GM12875 (cell line): ENCODE results near the gene KLHL2.

Source experiments
- H3K4me3 ChIP-seq: one replicate; pipeline ENCODE4 v1.5.1; 2011; ENCODE audit warnings: low read depth, low read length, control low read depth
- TF ChIP-seq, protein P1 (sequence below): IDR thresholded peaks from 2 replicates; pipeline ENCODE4 v1.5.1; 2011; ENCODE audit warnings: low read depth, mild to moderate bottlenecking, control low read depth, inconsistent platforms, low read length, moderate library complexity, borderline replicate concordance; ENCODE audit not compliant: insufficient read depth

Gene KLHL2

DNA sequence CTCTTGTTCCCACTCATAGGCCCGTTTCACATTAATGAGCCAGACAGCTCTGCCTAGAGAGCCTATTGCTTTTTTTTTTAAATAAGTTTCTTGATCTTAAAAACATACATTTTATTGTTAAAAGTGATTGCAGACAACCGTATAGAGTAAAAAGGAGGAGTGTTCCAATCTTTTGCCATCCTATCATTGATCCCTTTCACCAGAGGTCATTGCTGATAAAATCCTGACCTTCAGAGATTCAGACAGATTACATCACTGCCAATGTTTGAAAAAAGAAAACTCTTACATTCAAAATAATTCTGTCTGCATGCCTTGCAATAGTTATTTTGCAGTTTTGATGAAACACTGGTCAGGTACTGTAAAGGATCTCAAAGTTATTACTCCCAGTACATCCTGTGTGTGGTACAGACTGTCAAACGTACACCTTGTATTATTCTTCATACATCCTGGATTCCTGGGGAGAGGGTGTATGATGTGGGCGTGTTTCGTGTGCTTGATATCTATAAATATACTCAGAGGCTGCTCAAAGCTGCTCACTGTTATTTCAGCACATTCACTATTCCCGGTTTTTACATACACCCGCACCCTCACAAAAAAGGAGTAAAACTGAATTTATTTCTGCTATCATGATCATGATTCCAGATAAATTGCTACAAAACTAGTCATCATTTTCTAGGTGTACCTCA lies 15.4 kb upstream of the KLHL2 start:
- H3K4me3 ChIP-seq, result no peak overlapping the region
- TF ChIP-seq, protein P1, sequence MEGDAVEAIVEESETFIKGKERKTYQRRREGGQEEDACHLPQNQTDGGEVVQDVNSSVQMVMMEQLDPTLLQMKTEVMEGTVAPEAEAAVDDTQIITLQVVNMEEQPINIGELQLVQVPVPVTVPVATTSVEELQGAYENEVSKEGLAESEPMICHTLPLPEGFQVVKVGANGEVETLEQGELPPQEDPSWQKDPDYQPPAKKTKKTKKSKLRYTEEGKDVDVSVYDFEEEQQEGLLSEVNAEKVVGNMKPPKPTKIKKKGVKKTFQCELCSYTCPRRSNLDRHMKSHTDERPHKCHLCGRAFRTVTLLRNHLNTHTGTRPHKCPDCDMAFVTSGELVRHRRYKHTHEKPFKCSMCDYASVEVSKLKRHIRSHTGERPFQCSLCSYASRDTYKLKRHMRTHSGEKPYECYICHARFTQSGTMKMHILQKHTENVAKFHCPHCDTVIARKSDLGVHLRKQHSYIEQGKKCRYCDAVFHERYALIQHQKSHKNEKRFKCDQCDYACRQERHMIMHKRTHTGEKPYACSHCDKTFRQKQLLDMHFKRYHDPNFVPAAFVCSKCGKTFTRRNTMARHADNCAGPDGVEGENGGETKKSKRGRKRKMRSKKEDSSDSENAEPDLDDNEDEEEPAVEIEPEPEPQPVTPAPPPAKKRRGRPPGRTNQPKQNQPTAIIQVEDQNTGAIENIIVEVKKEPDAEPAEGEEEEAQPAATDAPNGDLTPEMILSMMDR, result no peak

DNA sequence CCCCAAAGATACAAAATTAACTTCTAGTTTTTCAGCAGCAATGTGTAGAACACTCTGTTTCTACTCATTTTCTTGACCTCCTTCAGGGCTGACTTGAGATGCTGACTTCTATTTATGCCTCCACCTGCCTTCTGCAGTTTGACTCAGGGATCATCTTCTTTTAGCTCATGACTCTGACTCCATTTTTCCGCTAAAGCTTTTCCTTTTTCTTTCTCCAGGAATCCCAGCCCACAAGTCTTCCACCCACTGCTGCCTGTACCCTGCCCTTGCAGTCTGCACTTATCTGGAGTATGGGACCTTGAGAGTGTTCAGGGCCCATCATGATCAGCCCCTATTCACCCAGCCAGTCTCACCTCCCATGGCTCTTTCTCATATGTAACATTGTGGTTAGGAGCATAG lies 14.9 kb upstream of the KLHL2 start:
- TF ChIP-seq, protein P1, result no peak
- no peak overlapping the region for H3K4me3 ChIP-seq

DNA sequence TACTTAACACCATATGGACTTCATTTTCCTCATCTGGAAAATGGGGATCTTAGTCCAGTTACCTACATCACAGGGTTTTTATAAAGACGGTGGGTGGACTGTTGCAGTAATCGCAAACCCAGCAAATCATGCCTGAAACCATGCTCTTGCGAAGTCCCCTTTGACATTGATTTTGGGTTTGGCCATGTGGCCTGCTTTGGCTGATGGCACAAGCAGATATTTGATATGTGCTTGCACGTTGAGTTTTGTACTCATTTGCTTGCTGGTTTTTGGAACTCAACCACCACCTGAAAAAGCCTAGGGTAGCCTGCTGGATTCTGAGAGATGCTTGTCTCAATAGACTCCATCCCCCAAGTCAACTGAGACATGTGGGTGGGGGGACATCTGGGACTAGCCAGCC lies 14.4 kb upstream of the KLHL2 start:
- no peak overlapping the region for H3K4me3 ChIP-seq
- TF ChIP-seq, protein P1, result no peak

DNA sequence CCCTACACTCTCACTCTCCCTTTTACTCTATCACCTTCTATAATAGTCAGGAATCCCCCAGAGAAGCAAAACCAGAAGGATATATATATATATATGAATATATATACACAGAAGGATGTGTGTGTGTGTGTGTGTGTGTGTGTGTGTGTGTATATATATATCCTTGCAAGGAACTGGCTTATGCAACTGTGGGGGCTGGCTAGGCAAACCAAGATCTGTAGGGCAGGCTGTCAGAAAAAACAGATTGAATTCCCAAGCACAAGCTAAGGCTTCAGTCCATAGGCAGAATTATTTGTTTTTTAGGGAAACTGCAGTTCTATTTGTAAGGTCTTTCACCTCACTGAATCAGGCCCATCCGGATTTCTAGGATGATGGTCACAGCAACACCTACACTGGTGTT lies 13.0 kb upstream of the KLHL2 start:
- TF ChIP-seq, protein P1, result no peak
- H3K4me3 ChIP-seq, result no peak overlapping the region

DNA sequence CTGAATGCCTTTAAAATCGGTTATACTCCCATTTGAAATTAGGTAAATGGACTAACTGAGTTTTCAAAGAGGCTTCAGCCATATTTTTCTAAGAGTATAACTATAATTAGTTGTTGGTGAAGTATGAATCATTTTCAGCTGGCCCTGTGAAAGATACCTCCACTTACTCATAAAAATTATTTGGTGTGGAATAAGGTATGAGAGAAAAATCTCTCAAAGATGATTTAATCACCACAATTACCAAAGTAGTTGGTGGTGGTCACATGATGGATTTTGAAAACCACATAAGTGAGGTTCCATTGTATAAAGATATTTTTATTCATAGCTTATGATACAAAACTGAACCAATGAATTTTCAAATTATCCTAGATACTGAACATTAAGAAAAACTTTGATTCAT lies 9.0 kb upstream of the KLHL2 start:
- TF ChIP-seq, protein P1, result no peak
- no peak overlapping the region for H3K4me3 ChIP-seq

DNA sequence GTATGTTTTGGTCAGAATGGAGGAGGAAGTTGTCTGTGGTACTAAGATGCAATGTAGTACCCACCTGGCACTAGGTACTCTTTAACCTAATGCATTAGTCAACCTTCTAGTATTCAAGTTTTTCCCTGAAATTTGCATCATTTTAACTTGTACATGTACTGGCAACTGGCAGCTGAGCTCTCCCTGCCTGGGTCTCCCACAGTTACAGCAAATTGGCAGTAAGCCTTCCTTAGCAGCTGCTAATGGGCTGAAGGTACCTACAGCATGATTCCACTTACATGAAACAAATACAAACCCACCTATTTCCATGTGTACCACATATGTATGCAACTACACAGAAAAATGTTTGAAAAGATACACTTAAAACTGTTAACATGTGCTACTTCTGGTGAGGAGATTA lies 8.1 kb upstream of the KLHL2 start:
- no peak overlapping the region for H3K4me3 ChIP-seq
- TF ChIP-seq, protein P1, result no peak

DNA sequence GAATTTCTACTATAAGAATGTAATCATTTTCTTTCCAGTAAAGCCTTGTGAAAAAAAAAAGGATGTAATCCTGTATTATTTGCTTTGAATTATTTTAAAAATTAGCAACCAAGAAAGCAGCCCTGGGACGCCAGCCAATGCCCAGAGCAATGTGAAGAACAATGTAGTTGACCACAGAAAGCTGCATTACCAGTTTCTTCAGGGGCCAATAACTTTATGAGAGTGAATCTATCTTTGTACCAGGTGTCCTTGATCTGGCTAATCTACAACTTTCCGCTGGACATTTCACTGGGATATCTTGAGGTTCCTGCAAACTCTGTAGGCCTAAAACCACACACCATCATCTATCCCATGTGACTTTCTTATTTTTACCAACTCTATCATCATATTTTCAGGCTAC lies 7.6 kb upstream of the KLHL2 start:
- TF ChIP-seq, protein P1, result no peak
- H3K4me3 ChIP-seq, result no peak overlapping the region
